Measurements from ENCODE around the gene TNFRSF12A. TPM values are rescaled to one million over a fixed set of nuclear protein-coding genes. Genes with fewer than 3 reads are reported as not detected.

Gene TNFRSF12A
- total RNA-seq, 1 donor from 2014 or later: 229 TPM

GRCh38 chr16:3008690-3009037, 11.5 kb upstream of the TNFRSF12A start:
- intact Hi-C loops (cut with DNase I): no loop called here
- DNase-seq (ENCODE audit: low spot score): no peak

GRCh38 chr16:3009568-3010390, 10.4 kb upstream of the TNFRSF12A start:
- DNase-seq (ENCODE audit: low spot score): no peak
- intact Hi-C loops (cut with DNase I): no loop called here

- intact Hi-C loops (cut with DNase I): no loop called here
- no peak for DNase-seq (ENCODE audit: low spot score)
These were observed 9.7 kb upstream of the TNFRSF12A start for GRCh38 chr16:3010510-3010909.

GRCh38 chr16:3012246-3012645, 7.9 kb upstream of the TNFRSF12A start:
- intact Hi-C loops (cut with DNase I): no loop called here
- no peak for DNase-seq (ENCODE audit: low spot score)

- intact Hi-C loops (cut with DNase I): no loop called here
- no peak for DNase-seq (ENCODE audit: low spot score)
These were observed 7.2 kb upstream of the TNFRSF12A start, which contains the start of gene CLDN9 for GRCh38 chr16:3012828-3013420. Gene CLDN9 (plus strand): TSS chr16:3012923. CDS start chr16:3013363, 440 bp downstream.

GRCh38 chr16:3013491-3013951, 6.6 kb upstream of the TNFRSF12A start:
- intact Hi-C loops (cut with DNase I): no loop called here
- no peak for DNase-seq (ENCODE audit: low spot score)

- no peak for DNase-seq (ENCODE audit: low spot score)
- intact Hi-C loops (cut with DNase I): no loop called here
These were observed 6.0 kb upstream of the TNFRSF12A start for GRCh38 chr16:3013998-3014690.

GRCh38 chr16:3014971-3015370, 5.2 kb upstream of the TNFRSF12A start:
- intact Hi-C loops (cut with DNase I): no loop called here
- DNase-seq (ENCODE audit: low spot score): no peak

- no peak for DNase-seq (ENCODE audit: low spot score)
- intact Hi-C loops (cut with DNase I): no loop called here
These were observed 4.2 kb upstream of the TNFRSF12A start for GRCh38 chr16:3015865-3016521.

- no peak for DNase-seq (ENCODE audit: low spot score)
These were observed 2.8 kb upstream of the TNFRSF12A start for GRCh38 chr16:3017344-3017743.

GRCh38 chr16:3017794-3018506, 2.2 kb upstream of the TNFRSF12A start, which contains the start of gene CLDN6:
Gene CLDN6 (minus strand): TSS chr16:3018183. CDS start chr16:3016021, 2,162 bp downstream.
- no peak for DNase-seq (ENCODE audit: low spot score)
- intact Hi-C loops (cut with DNase I): no loop called here

More at GRCh38 chr16:3017344-3017743, 2.8 kb upstream of the TNFRSF12A start:
- intact Hi-C loops (cut with DNase I): no loop called here

- intact Hi-C loops (cut with DNase I): loop anchor here (2.0 kb wide), 1 partner anchor 15 kb away; no protein-coding TSS in a partner anchor
These were observed 448 bp upstream of the TNFRSF12A start for GRCh38 chr16:3019594-3020246.

GRCh38 chr16:3020604-3021448, 658 bp downstream of the TNFRSF12A start:
- peak; percentile 92 for DNase-seq (ENCODE audit: low spot score)
- intact Hi-C loops (cut with DNase I): loop anchor here (2.0 kb wide), 1 partner anchor 16 kb away; no protein-coding TSS in a partner anchor

More at GRCh38 chr16:3019594-3020246, 448 bp upstream of the TNFRSF12A start:
- no peak for DNase-seq (ENCODE audit: low spot score)

GRCh38 chr16:3021449-3022207, 1.5 kb downstream of the TNFRSF12A start:
- DNase-seq (ENCODE audit: low spot score): peak; percentile 94

GRCh38 chr16:3022208-3022683, 2.1 kb downstream of the TNFRSF12A start:
- intact Hi-C loops (cut with DNase I): no loop called here
- DNase-seq (ENCODE audit: low spot score): peak; percentile 92

More at GRCh38 chr16:3021449-3022207, 1.5 kb downstream of the TNFRSF12A start:
- intact Hi-C loops (cut with DNase I): loop anchor here (2.0 kb wide), 1 partner anchor 17 kb away; no protein-coding TSS in a partner anchor

- intact Hi-C loops (cut with DNase I): no loop called here
- DNase-seq (ENCODE audit: low spot score): no peak
These were observed 2.7 kb downstream of the TNFRSF12A start for GRCh38 chr16:3022684-3023414.
